Prostate gland (tissue), 2 donors: ENCODE data around the gene CTBP2.

Experiments used
- CTCF ChIP-seq, 4 experiments: fragments of 200-600 bp in 2 of 4; fragments of 450-650 bp in 2 of 4; sonication (generic) in 2 of 4; IDR thresholded peaks; 1 replicate in 3 of 4; 2 replicates in 1 of 4; pipeline ENCODE4 v1.5.1; 2016 to 2019; ENCODE audit warnings: antibody characterized with exemption in 4 of 4, mild to moderate bottlenecking in 2 of 4, moderate library complexity in 2 of 4
- POLR2AphosphoS5 ChIP-seq: sonication (generic); formaldehyde crosslinking; IDR thresholded peaks from one replicate; pipeline ENCODE4 v1.6.1; 2017; ENCODE audit warnings: antibody characterized with exemption

DNA sequence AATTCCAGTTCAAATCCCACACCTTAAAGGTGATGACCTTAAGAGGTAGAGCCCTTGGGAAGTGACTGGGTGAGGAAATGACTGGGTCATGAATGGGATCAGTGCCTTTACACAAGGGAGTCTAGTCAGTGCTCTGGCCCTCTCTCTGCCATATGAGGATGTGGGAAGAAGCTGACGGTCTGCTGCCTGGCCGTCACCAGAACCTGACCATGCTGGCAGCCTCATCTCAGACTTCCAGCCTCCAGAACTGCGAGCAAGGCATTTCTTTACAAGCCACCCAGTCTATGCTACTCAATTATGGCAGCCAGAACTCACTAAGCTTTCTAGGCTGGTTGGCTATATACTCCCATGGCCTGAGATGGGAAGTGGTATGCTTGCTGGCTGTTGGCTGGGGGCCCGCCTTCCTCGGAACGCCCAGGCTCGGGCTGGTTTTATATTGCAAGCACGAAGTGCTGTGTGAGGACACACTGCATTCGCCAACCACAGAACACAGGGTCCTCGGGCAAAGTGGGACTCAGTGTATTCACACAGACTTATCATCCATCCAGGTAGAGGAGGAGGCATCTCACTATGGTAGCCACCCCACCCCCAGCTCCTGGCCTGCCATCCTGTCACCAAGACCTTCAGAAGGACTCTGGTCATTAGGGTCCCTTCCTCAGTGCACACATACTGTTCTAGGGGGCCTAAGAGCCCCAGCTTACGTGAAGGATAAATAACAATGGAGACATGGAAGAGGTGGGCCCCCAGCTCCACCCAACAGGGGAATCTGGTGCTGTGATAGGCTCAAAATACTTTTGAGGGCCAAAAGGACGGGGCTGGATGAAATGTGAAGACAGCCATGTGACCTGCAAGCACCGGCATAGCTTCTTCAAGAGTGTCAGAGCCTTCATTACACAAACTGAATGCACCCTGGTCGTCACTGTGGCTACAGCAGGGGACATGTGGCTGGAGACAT lies 169.4 kb downstream of the CTBP2 start:
- TF ChIP-seq CTCF (IDR thresholded peaks at IDR 0.05): no peak
- no peak for TF ChIP-seq POLR2AphosphoS5
